BLaER1 (cell line): Measurements from ENCODE around the gene GTF2IRD1.
"Not testable (repeated sequence)": the region's sequence is repeated elsewhere in the genome, so short reads cannot be mapped to it uniquely, and the experiment has no call there.

ENCODE experiments used
- H3K27ac ChIP-seq: shearing (Covaris generic); formaldehyde crosslinking; 2 replicates; pipeline ENCODE4 v1.8.1; 2022
- H3K27me3 ChIP-seq: shearing (Covaris generic); formaldehyde crosslinking; 2 replicates; pipeline ENCODE4 v1.8.1; 2022
- H3K36me3 ChIP-seq: shearing (Covaris generic); formaldehyde crosslinking; 2 replicates; pipeline ENCODE4 v1.8.1; 2022
- H3K4me1 ChIP-seq: shearing (Covaris generic); formaldehyde crosslinking; 2 replicates; pipeline ENCODE4 v1.8.1; 2022
- H3K4me2 ChIP-seq: shearing (Covaris generic); formaldehyde crosslinking; 2 replicates; pipeline ENCODE4 v1.8.1; 2022
- H3K4me3 ChIP-seq: shearing (Covaris generic); formaldehyde crosslinking; 2 replicates; pipeline ENCODE4 v1.8.1; 2022
- H3K9ac ChIP-seq: shearing (Covaris generic); formaldehyde crosslinking; 2 replicates; pipeline ENCODE4 v1.8.1; 2022
- H3K9me3 ChIP-seq: shearing (Covaris generic); formaldehyde crosslinking; 2 replicates; pipeline ENCODE4 v1.8.1; 2022
- H4K20me1 ChIP-seq: shearing (Covaris generic); formaldehyde crosslinking; 2 replicates; pipeline ENCODE4 v1.8.1; 2022
- Cebpa-rat ChIP-seq: shearing (Covaris generic); IDR thresholded peaks from 2 replicates; pipeline ENCODE4 v1.8.1; 2022

The GTF2IRD1 gene

GRCh38 chr7:74429153-74429747 is 24.5 kb upstream of the GTF2IRD1 start:
- H3K4me1 ChIP-seq = peaks cover 22% of the 10 kb centered on the region
- no peak overlapping the region for H3K27ac ChIP-seq
- no peaks in the 10 kb centered on the region for H3K27me3 ChIP-seq
- H4K20me1 ChIP-seq = no peaks in the 10 kb centered on the region
- H3K4me3 ChIP-seq = no peak overlapping the region
- peak overlapping the region; percentile 25 for H3K4me2 ChIP-seq
- 0 out of 2 replicates have a peak overlapping the region, but pooled peaks have one; percentile 15 for H3K9ac ChIP-seq
- no peaks in the 10 kb centered on the region for H3K9me3 ChIP-seq
- H3K36me3 ChIP-seq = no peaks in the 10 kb centered on the region
- TF ChIP-seq Cebpa-rat = no peak

GRCh38 chr7:74430409-74430808 is 23.3 kb upstream of the GTF2IRD1 start:
- not testable (repeated sequence) for H3K9me3 ChIP-seq, H3K4me2 ChIP-seq, H4K20me1 ChIP-seq, H3K4me3 ChIP-seq, H3K36me3 ChIP-seq, H3K27ac ChIP-seq, H3K27me3 ChIP-seq, H3K9ac ChIP-seq
- H3K4me1 ChIP-seq = peaks cover 18% of the 10 kb centered on the region

GRCh38 chr7:74430961-74431466 is 22.7 kb upstream of the GTF2IRD1 start:
- Histone ChIP-seq H3K4me1 (peaks cover 12% of the 10 kb centered on the region), H3K4me2 (no peak overlapping the region), H4K20me1 (no peaks in the 10 kb centered on the region), H3K9ac (no peak overlapping the region), H3K9me3 (no peaks in the 10 kb centered on the region), H3K27me3 (no peaks in the 10 kb centered on the region), H3K4me3 (no peak overlapping the region), H3K36me3 (no peaks in the 10 kb centered on the region), H3K27ac (no peak overlapping the region)
- TF ChIP-seq Cebpa-rat = no peak

GRCh38 chr7:74437291-74437571 is 16.5 kb upstream of the GTF2IRD1 start:
- H3K9ac ChIP-seq, H3K27ac ChIP-seq, H3K4me2 ChIP-seq, H3K36me3 ChIP-seq, H3K4me3 ChIP-seq, H4K20me1 ChIP-seq, H3K27me3 ChIP-seq: not testable (repeated sequence)
- H3K9me3 ChIP-seq = peaks cover 11% of the 10 kb centered on the region
- H3K4me1 ChIP-seq = peaks cover 33% of the 10 kb centered on the region

GRCh38 chr7:74438327-74438726 is 15.4 kb upstream of the GTF2IRD1 start:
- peaks cover 33% of the 10 kb centered on the region for H3K4me1 ChIP-seq
- H3K27ac ChIP-seq = no peak overlapping the region
- H3K27me3 ChIP-seq = no peaks in the 10 kb centered on the region
- H3K9me3 ChIP-seq = peaks cover 11% of the 10 kb centered on the region
- H3K4me2 ChIP-seq = no peak overlapping the region
- no peaks in the 10 kb centered on the region for H4K20me1 ChIP-seq
- no peak for TF ChIP-seq Cebpa-rat
- no peak overlapping the region for H3K9ac ChIP-seq
- H3K36me3 ChIP-seq = no peaks in the 10 kb centered on the region
- no peak overlapping the region for H3K4me3 ChIP-seq

GRCh38 chr7:74439541-74439940 is 14.2 kb upstream of the GTF2IRD1 start:
- Histone ChIP-seq H3K4me1 (peaks cover 33% of the 10 kb centered on the region), H3K9me3 (peaks cover 11% of the 10 kb centered on the region), H3K4me2 (peak overlapping the region; percentile 78), H4K20me1 (no peaks in the 10 kb centered on the region), H3K27me3 (no peaks in the 10 kb centered on the region), H3K9ac (no peak overlapping the region), H3K36me3 (no peaks in the 10 kb centered on the region), H3K27ac (peak overlapping the region; percentile 35; the same call in 1 of the 2 replicates), H3K4me3 (no peak overlapping the region)
- TF ChIP-seq Cebpa-rat = no peak

GRCh38 chr7:74440143-74440542 is 13.6 kb upstream of the GTF2IRD1 start:
- Histone ChIP-seq H3K4me1 (peaks cover 33% of the 10 kb centered on the region), H3K4me2 (peak overlapping the region; percentile 78), H3K9me3 (peaks cover 11% of the 10 kb centered on the region)
- H3K9ac ChIP-seq, H3K27me3 ChIP-seq, H4K20me1 ChIP-seq, H3K4me3 ChIP-seq, H3K36me3 ChIP-seq, H3K27ac ChIP-seq: not testable (repeated sequence)

- Histone ChIP-seq H3K4me2 (peak overlapping the region; percentile 34), H3K9ac (0 out of 2 replicates have a peak overlapping the region, but pooled peaks have one; percentile 35), H3K27me3 (no peaks in the 10 kb centered on the region), H3K4me3 (no peak overlapping the region), H3K36me3 (no peaks in the 10 kb centered on the region), H3K27ac (no peak overlapping the region), H3K9me3 (peaks cover 11% of the 10 kb centered on the region), H3K4me1 (peaks cover 33% of the 10 kb centered on the region), H4K20me1 (no peaks in the 10 kb centered on the region)
- TF ChIP-seq Cebpa-rat = no peak
Measured at GRCh38 chr7:74441801-74442200, 11.9 kb upstream of the GTF2IRD1 start.

GRCh38 chr7:74443543-74444247 is 10.0 kb upstream of the GTF2IRD1 start:
- no peak overlapping the region for H3K4me3 ChIP-seq
- no peak overlapping the region for H3K27ac ChIP-seq
- H3K9me3 ChIP-seq = no peaks in the 10 kb centered on the region; the same call in 1 of the 2 replicates
- H3K9ac ChIP-seq = no peak overlapping the region
- no peaks in the 10 kb centered on the region for H3K36me3 ChIP-seq
- no peak overlapping the region for H3K4me2 ChIP-seq
- H3K27me3 ChIP-seq = no peaks in the 10 kb centered on the region
- peaks cover 32% of the 10 kb centered on the region for H3K4me1 ChIP-seq
- TF ChIP-seq Cebpa-rat = no peak
- no peaks in the 10 kb centered on the region for H4K20me1 ChIP-seq

GRCh38 chr7:74449144-74449543 is 4.6 kb upstream of the GTF2IRD1 start:
- Histone ChIP-seq H3K9ac (no peak overlapping the region), H3K36me3 (no peaks in the 10 kb centered on the region), H3K27me3 (no peaks in the 10 kb centered on the region), H3K27ac (no peak overlapping the region), H3K4me3 (no peak overlapping the region), H3K4me2 (no peak overlapping the region), H3K9me3 (peaks cover 8% of the 10 kb centered on the region; the same call in 1 of the 2 replicates), H3K4me1 (peaks cover 6% of the 10 kb centered on the region; the same call in 1 of the 2 replicates), H4K20me1 (no peaks in the 10 kb centered on the region)
- no peak for TF ChIP-seq Cebpa-rat
